DLD1 (cell line): Measurements from ENCODE around the gene CRYAB.
"Not testable (repeated sequence)": the region's sequence is repeated elsewhere in the genome, so short reads cannot be mapped to it uniquely, and the experiment has no call there.

Source experiments
- in situ Hi-C: cut with HindIII; loops from 2 replicates; pipeline ENCODE4 v1.10.0; 2017; ENCODE audit warnings: low sequenced_read_pairs

The CRYAB gene

GRCh38 chr11:111934306-111934705 is 22.7 kb upstream of the CRYAB start:
- in situ Hi-C loops, result no loop called here

- in situ Hi-C loops, result no loop called here
Measured at GRCh38 chr11:111933872-111934271, 22.3 kb upstream of the CRYAB start.

DNA sequence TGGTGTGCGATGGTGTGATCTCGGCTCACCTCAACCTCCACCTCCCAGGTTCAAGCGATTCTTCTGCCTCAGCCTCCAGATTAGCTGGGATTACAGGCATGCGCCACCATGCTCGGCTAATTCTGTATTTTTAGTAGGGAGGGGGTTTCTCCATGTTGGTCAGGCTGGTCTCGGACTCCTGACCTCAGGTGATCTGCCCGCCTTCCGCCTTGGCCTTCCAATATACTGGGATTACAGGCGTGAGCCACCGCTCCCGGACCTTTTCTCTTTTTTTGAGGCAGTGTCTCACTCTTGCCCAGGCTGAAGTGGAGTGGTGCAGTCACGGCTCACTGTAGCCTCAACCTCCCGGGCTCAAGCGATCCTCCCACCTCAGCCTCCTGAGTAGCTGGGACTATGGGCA is 21.6 kb upstream of the CRYAB start:
- in situ Hi-C loops, result not testable (repeated sequence)

GRCh38 chr11:111932611-111932950 is 21.0 kb upstream of the CRYAB start:
- in situ Hi-C loops, result no loop called here

DNA sequence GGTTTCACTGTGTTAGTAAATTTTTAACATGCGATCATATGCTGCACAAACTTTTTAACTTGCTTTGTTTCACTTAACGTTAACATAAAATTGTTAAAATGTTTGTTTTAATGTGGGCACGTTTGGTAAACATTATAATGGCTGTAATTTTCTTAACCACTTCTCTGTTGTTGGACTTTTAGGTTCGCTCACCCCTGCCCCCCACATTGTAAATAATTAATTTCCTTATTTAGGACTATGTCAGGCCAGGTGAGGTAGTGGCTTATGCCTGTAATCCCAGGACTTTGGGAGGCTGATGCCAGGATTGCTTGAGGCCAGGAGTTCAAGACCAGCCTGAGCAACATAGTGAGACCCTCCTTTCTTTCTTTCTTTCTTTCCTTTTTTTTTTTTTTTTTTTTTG is 18.9 kb upstream of the CRYAB start:
- in situ Hi-C loops, result no loop called here

DNA sequence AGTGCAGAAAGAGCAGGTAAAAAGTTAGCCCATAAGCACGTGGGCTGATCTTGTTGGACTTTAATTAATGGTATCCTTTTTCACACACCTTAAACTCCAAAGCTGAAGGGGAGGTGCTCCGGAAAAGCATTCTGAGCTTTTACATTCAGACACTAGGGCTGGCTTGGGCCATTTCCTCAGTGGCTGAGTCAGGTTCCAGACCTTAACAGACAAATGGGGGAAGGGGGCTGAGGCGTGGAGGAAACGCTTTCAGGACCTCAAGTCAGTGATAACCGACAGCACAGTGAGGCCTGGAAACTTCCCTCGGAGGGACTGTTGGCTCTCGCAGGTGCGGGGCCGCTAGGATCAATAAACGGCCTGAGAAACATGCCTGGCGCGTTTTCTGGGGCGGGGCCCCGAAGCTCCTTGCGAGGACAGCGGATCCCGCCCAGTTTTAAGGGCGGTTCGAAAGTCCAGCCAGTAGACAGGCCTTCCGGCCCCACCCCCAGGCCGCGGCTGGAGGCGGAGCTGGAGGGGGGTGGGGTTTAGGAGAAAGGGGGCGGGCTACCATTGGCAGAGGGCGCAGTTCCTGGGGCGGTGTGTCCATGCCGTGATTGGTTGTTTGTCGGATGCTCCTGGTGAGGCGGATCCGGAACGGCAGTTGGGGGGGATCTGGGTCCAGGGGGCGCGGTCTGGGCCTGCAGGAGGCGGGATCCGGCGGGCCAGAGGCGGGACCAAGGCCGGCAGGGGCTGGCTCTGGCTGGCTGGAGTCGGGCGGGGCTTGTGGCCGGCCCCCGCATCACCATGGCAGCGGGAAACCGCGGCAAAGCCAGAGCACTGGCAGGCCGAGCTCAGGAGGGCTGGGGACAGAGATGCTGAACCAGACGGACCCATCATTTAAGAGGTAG is 15.2 kb upstream of the CRYAB start:
- in situ Hi-C loops, result no loop called here

DNA sequence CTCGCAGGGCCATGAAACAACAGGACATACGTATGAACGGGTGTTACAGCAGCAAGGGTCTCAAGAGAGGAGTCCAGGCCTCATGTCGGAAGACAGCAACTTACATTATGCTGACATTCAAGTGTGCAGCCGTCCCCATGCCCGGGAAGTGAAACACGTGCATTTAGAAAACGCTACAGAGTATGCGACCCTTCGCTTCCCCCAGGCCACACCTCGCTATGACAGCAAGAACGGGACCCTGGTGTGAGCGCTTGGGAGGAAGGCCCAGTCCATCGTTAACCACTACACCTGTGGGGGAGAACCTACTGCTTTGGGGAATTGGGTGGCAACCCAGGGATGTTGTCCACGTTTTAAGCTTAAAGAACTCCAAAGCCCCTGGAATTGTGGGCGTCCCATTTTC is 14.4 kb upstream of the CRYAB start:
- in situ Hi-C loops, result no loop called here

- in situ Hi-C loops, result no loop called here
Measured at GRCh38 chr11:111923951-111924350, 12.4 kb upstream of the CRYAB start.

GRCh38 chr11:111923351-111923788 is 11.8 kb upstream of the CRYAB start:
- in situ Hi-C loops, result no loop called here

- in situ Hi-C loops, result no loop called here
Measured at GRCh38 chr11:111922803-111923202, 11.2 kb upstream of the CRYAB start.

DNA sequence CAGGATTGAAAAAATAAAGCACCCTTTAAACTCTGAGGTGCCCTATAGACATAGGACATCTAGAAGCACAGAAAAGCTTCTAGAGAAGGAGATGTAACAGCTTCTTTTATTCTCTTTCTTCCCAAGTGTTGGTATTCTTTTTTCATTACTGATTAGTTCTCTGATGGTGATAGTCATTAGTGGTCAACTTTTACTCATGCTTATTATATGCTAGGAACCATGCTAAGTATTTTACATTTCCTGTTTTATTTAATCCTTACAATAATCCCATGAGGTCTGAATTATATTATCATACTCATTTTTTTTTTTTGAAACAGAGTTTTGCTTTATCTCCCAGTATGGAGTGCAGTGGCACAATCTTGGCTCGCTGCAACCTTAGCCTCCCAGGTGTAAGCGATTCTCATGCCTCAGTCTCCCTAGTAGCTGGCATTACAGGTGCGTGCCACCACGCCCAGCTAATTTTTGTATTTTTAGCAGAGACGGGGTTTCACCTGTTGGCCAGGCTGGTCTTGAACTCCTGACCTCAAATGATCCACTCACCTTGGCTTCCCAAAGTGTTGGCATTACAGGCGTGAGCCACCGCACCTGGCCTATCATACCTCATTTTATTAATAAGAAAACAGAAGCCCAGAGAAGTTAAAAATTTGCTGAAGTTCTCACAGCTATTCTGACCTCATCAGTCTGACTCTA is 10.1 kb upstream of the CRYAB start:
- in situ Hi-C loops, result no loop called here

- in situ Hi-C loops, result no loop called here
Measured at GRCh38 chr11:111920908-111921307, 9.3 kb upstream of the CRYAB start.

DNA sequence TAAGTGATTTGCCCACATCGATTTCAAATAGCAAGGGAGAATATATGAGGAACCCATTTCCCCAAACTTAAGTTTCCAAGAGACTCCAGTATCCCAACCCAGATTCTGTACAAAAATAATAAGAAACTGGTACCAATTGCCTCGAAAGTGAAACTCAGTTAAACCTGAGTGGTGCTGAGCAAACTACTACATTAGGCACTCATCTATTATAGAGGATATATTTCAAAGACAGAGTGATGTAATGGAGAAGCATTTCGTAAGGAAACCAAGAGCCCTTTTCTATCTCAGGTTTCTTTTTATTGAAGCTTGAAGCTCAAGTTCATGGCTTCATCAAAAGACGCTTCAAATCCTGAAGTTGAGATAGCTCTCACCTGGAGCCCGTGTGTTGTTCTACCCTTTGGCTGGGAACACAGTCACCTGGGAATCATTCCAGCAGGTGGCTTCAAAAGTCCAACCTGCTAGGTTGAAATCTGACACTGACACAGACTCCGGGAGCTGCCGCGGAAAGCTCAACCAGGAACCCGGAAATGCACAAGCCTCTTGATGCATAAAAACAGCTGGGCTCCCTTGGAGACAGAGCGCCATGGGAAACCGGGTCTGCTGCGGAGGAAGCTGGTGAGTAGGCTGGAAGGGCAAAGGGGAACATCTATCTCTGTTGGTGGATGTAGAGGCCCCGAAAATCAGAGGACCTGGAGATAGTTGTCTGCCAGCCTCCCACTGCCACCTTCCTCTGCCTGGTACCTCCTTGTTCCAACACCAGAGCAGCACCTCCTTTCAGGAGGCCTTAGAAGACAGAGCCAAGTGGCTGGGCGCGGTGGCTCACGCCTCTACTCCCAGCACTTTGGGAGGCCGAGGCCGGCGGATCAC is 7.1 kb upstream of the CRYAB start, which contains the start of gene C11orf52:
TSS of gene C11orf52 (plus strand) at position 524 of the 867 bp plus-strand sequence. CDS start at position 584, 60 bp downstream.
- in situ Hi-C loops, result no loop called here

DNA sequence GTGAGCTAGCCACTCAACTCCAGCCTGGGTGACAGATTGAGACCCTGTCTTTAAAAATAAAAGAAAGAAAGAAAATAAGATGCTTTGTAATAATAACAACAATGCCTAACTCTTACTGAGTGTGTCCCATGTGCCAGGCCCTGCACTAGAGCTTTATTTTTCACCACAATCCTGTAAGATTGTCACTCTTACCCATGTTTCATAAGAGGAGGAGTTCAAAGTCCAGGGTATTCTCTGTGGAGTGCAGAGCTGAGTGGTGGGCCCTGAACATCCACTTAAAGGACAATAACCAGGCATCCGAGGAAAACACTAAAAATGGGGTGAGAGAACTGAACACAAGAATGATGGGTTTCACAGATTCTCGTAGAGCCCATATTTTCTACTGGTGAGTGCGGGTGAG is 6.2 kb upstream of the CRYAB start:
- in situ Hi-C loops, result no loop called here

DNA sequence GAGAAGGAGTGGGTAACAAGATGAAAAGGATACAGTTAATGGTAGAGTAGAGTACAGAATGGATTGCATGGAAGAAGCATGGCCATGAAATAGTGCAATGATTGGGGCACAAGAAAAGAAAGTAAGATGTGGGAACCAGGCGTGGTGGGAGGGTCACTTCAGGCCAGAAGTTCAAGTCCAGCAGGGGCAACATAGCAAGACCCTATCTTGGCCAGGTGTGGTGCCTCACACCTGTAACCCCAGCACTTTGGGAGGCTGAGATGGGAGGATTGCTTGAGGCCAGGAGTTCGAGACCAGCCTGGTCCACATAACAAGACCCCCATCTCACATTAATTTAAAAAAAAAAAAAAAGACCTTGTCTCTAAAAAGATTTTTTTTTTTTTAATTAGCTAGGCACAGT is 5.7 kb upstream of the CRYAB start:
- in situ Hi-C loops, result no loop called here

DNA sequence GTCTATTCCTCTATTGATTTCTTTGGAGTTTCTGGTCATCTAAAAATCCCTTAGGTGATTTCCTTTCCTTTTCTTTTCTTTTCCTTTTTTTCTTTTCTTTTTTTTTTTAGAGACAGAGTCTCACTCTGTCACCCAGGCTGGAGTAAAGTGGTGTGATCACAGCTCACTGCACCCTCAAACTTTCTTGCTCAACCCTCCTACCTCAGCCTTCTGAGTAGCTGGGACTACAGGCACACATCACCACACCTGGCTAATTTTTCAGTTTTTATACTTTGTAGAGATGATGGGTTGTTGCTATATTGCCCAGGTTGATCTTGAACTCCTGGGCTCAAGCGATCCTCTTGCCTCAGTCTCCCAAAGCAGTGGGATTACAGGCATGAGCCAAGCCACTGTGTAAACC is 5.2 kb upstream of the CRYAB start:
- in situ Hi-C loops, result no loop called here

- in situ Hi-C loops, result no loop called here
Measured at GRCh38 chr11:111913997-111914396, 2.4 kb upstream of the CRYAB start.

GRCh38 chr11:111913031-111913861 is 1.7 kb upstream of the CRYAB start:
- in situ Hi-C loops, result no loop called here

DNA sequence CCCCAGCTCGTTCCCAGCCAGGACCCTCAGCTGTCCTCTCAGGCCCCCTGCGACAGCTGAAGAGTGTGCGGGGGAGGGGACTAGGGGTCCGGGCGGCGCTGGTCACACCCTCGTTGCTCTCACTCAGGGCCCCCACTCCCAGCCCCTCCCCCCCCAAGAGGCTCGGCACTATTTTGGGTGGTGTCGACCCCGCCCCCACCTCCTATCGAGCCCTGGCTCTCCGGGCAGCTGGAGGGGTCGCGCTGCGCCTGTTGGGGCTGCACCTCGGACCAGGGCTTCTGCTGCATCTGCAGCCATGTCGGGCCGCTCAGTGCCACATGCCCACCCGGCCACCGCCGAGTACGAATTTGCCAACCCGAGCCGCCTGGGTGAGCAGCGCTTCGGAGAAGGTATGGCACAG is 965 bp upstream of the CRYAB start, which contains the start of gene HSPB2:
TSS of gene HSPB2 (plus strand) at position 200 of the 400 bp plus-strand sequence. CDS start at position 296, 96 bp downstream.
- in situ Hi-C loops, result no loop called here
